ENCODE data around the gene TMPRSS3. TPM values are rescaled to one million over a fixed set of nuclear protein-coding genes. Genes with fewer than 3 reads are reported as not detected.

TMPRSS3 gene
- total RNA-seq, 1 donor from 2014 or later, result not detected

GRCh38 chr21:42441963-42442362 lies 46.1 kb upstream of the TMPRSS3 start:
- no peaks in the 10 kb centered on the region for H3K4me1 Mint-ChIP-seq
- H3K27ac Mint-ChIP-seq (ENCODE audit: unreplicated experiment), result no peak overlapping the region
- DNase-seq (ENCODE audit: low read depth, low spot score), result no peak
- H3K4me3 Mint-ChIP-seq, result no peak overlapping the region
- no peak for TF ChIP-seq CTCF (conservative IDR thresholded peaks at IDR 0.05)
- no peaks in the 10 kb centered on the region for H3K36me3 Mint-ChIP-seq (ENCODE audit: low read depth)
- peaks cover 5% of the 10 kb centered on the region for H3K27me3 Mint-ChIP-seq (ENCODE audit: low read depth)
- H3K9me3 Mint-ChIP-seq, result no peaks in the 10 kb centered on the region

- no peak for DNase-seq (ENCODE audit: low read depth, low spot score)
- TF ChIP-seq CTCF (conservative IDR thresholded peaks at IDR 0.05), result no peak
- Mint-ChIP-seq H3K4me1 (no peaks in the 10 kb centered on the region), H3K27me3 (ENCODE audit: low read depth) (peaks cover 11% of the 10 kb centered on the region), H3K27ac (ENCODE audit: unreplicated experiment) (no peak overlapping the region), H3K4me3 (no peak overlapping the region), H3K9me3 (no peaks in the 10 kb centered on the region), H3K36me3 (ENCODE audit: low read depth) (no peaks in the 10 kb centered on the region)
Measured at GRCh38 chr21:42440187-42440792, 44.4 kb upstream of the TMPRSS3 start.

- Mint-ChIP-seq H3K9me3 (no peaks in the 10 kb centered on the region), H3K36me3 (ENCODE audit: low read depth) (no peaks in the 10 kb centered on the region), H3K27ac (ENCODE audit: unreplicated experiment) (no peak overlapping the region), H3K27me3 (ENCODE audit: low read depth) (peaks cover 18% of the 10 kb centered on the region), H3K4me1 (no peaks in the 10 kb centered on the region), H3K4me3 (no peak overlapping the region)
- no peak for TF ChIP-seq CTCF (conservative IDR thresholded peaks at IDR 0.05)
- no peak for DNase-seq (ENCODE audit: low read depth, low spot score)
Measured at GRCh38 chr21:42439284-42440186, 43.7 kb upstream of the TMPRSS3 start.

- H3K27me3 Mint-ChIP-seq (ENCODE audit: low read depth), result peaks cover 23% of the 10 kb centered on the region
- no peak for TF ChIP-seq CTCF (conservative IDR thresholded peaks at IDR 0.05)
- no peaks in the 10 kb centered on the region for H3K9me3 Mint-ChIP-seq
- no peak overlapping the region for H3K27ac Mint-ChIP-seq (ENCODE audit: unreplicated experiment)
- no peaks in the 10 kb centered on the region for H3K36me3 Mint-ChIP-seq (ENCODE audit: low read depth)
- no peaks in the 10 kb centered on the region for H3K4me1 Mint-ChIP-seq
- DNase-seq (ENCODE audit: low read depth, low spot score), result no peak
- H3K4me3 Mint-ChIP-seq, result no peak overlapping the region
Measured at GRCh38 chr21:42438316-42439205, 42.7 kb upstream of the TMPRSS3 start.

- no peak overlapping the region for H3K4me3 Mint-ChIP-seq
- TF ChIP-seq CTCF (conservative IDR thresholded peaks at IDR 0.05), result no peak
Measured at GRCh38 chr21:42437786-42438185, 41.9 kb upstream of the TMPRSS3 start.

More at GRCh38 chr21:42437786-42438185, 41.9 kb upstream of the TMPRSS3 start:
- no peaks in the 10 kb centered on the region for H3K36me3 Mint-ChIP-seq (ENCODE audit: low read depth)
- no peak for DNase-seq (ENCODE audit: low read depth, low spot score)
- peaks cover 26% of the 10 kb centered on the region for H3K27me3 Mint-ChIP-seq (ENCODE audit: low read depth)
- H3K27ac Mint-ChIP-seq (ENCODE audit: unreplicated experiment), result no peak overlapping the region
- H3K9me3 Mint-ChIP-seq, result no peaks in the 10 kb centered on the region
- no peaks in the 10 kb centered on the region for H3K4me1 Mint-ChIP-seq

Data from neural crest cell (in vitro differentiated cells).